GM10248 (cell line): ENCODE results near the gene ACOX1.

Source experiments
- CTCF ChIA-PET: fragments of 300-600 bp; sonication (Branson Sonifier 250); formaldehyde crosslinking; extraction: SDS; loops from one replicate; lab custom pipeline; 2021; ENCODE audit warnings: antibody characterized with exemption; lab: Yijun Ruan, JAX
- POLR2A ChIA-PET: fragments of 350-650 bp; sonication (Branson Sonifier 250); formaldehyde crosslinking; extraction: SDS; loops from one replicate; lab custom pipeline; 2020; ENCODE audit warnings: antibody characterized with exemption; lab: Yijun Ruan, JAX
- DNase-seq: peaks from one replicate; pipeline ENCODE4 v3.0.0; 2012; ENCODE audit errors: extremely low spot score
- TF ChIP-seq, protein P1 (sequence below): IDR thresholded peaks from 2 replicates; pipeline ENCODE4 v1.5.1; 2012; ENCODE audit warnings: mild to moderate bottlenecking, low read depth; ENCODE audit errors: extremely low read depth, missing control alignments, control extremely low read depth

ACOX1 gene

DNA sequence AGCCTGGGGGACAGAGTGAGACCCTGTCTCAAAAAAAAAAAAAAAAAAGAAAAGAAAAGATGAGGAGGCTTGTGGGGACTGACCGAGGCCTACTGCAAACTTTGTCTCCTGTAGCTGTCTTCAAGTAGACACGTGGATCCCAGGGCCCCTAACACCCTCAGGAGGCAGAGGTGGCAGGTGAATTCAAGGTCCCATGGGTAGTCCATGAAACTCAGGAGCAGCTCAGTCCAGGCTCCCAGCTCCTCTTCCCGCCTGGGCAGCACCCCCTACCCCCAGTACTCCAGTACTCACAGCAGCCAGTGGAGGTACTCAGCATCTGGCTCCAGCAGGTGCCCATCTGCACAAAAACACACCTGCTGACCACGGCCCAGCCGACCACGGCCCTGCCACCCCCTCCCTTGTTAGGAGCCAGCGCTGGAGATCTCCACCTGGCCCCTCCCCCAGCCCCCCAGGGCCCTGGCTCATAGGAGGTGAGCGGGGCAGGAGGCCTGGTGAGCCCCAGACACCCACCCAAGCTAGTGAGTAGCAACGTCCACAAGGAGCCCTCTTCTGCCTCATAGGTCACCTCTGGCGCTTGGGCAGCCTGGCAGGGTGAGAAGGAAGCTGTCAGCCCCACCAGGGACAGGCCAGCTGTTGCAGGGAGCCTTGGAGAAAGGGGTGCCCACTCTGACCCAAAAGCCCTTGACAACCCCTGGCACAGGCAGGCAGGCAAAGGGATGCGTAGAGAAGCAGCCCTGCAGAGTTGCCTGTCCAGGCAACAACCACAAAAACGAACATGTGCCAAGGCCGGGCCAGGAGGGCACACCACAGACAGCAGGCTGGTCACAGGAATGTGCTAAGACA is 78.1 kb downstream of the ACOX1 start:
- TF ChIP-seq, protein P1, sequence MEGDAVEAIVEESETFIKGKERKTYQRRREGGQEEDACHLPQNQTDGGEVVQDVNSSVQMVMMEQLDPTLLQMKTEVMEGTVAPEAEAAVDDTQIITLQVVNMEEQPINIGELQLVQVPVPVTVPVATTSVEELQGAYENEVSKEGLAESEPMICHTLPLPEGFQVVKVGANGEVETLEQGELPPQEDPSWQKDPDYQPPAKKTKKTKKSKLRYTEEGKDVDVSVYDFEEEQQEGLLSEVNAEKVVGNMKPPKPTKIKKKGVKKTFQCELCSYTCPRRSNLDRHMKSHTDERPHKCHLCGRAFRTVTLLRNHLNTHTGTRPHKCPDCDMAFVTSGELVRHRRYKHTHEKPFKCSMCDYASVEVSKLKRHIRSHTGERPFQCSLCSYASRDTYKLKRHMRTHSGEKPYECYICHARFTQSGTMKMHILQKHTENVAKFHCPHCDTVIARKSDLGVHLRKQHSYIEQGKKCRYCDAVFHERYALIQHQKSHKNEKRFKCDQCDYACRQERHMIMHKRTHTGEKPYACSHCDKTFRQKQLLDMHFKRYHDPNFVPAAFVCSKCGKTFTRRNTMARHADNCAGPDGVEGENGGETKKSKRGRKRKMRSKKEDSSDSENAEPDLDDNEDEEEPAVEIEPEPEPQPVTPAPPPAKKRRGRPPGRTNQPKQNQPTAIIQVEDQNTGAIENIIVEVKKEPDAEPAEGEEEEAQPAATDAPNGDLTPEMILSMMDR = no peak
- DNase-seq = no peak
- POLR2A ChIA-PET = no interaction called here
- CTCF ChIA-PET = interaction anchor here (1.2 kb wide), 1 partner anchor 113 kb away, joined by 4 read pairs; no protein-coding TSS in a partner anchor

DNA sequence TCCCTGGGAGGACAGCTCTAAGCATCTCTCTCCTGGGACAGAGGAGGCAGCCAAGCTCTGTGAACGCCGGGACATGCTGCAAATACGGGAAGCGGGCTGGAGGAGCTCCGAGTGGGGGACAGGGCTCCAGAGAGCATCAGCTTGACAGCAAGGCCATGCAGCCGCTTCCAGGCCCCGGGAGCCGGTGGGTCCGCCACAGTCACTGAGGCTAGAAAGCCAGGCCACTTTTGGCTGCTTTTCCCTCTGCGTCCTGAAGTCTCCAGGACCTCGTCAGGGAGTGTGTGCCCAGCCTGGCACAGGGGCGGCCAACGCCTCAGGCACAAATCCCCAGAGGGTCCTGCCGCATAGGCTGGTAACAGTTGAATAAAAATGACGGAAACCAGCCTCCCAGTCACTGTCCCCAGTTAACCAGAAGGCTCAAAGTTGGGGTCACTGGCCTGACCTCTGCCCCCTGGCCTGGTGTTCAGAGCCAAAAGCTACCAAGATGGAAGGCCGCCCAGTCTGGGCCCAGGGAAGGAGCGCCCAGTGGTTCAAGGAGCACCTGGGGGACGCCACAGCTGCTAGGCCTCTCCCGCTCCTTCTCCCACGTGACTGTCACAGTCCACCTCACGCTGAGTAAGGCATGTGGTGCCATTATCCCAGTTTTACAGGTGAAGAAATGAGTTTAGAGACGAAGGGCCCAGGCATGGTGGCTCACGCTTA is 79.0 kb downstream of the ACOX1 start:
- CTCF ChIA-PET = interaction anchor here (0.7 to 1.8 kb wide), 5 partner anchors 10 to 147 kb away, joined by 3 to 8 read pairs (median 4); no protein-coding TSS in a partner anchor
- POLR2A ChIA-PET = no interaction called here
- no peak for DNase-seq
- TF ChIP-seq, protein P1 = no peak

DNA sequence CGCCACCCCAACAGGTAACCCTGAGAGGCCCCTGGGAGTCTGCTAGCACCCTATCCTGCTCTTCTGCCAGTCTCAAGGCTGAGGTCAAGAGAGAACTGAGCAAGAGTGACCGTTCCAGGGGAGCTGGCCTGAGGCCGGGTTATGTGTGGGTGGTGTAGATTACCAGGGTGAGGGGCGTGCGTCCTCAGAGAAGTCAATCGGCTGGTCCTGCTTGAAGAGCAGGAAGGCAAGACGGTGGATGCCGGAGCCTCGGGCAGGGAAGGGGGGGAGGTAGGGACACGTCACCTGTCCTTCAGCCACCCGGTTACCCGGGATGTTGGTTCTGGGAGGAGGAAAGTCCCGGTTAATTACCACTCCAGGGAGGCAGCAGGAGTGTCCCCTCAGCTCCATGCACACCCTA is 79.6 kb downstream of the ACOX1 start:
- POLR2A ChIA-PET = interaction anchor here (1.1 kb wide), 1 partner anchor 772 kb away, joined by 3 read pairs; no protein-coding TSS in a partner anchor

DNA sequence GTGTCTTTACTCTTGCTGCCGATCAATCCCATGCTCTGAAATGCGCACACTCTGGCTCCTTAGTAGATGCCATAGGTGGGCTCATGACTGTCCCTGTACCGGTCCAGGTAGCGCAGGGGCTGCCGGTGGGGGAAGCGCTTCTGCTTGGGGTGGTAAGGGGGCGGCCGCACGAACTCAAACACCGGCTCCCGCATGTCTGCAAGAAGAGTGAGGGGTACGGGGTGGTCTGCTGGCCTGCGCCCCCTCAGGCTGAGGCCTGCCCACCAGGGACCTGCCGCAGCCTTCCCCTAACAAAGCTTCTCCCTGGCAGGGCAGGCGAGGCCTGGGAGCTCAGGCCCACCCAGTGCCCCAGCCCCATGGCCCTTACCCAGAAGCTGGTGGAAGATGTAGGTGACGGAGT is 80.2 kb downstream of the ACOX1 start:
- TF ChIP-seq, protein P1 = no peak
- POLR2A ChIA-PET = interaction anchor here (1.1 kb wide), 1 partner anchor 773 kb away, joined by 3 read pairs; no protein-coding TSS in a partner anchor
- CTCF ChIA-PET = interaction anchor here (0.7 to 4.5 kb wide), 7 partner anchors 11 to 146 kb away, joined by 3 to 15 read pairs (median 5); partner anchors contain the start of gene WBP2
- no peak for DNase-seq

More for the DNA sequence above, 79.6 kb downstream of the ACOX1 start:
- no peak for DNase-seq
- TF ChIP-seq, protein P1 = no peak
- CTCF ChIA-PET = interaction anchor here (0.7 to 1.8 kb wide), 4 partner anchors 11 to 146 kb away, joined by 3 to 8 read pairs (median 5); no protein-coding TSS in a partner anchor

DNA sequence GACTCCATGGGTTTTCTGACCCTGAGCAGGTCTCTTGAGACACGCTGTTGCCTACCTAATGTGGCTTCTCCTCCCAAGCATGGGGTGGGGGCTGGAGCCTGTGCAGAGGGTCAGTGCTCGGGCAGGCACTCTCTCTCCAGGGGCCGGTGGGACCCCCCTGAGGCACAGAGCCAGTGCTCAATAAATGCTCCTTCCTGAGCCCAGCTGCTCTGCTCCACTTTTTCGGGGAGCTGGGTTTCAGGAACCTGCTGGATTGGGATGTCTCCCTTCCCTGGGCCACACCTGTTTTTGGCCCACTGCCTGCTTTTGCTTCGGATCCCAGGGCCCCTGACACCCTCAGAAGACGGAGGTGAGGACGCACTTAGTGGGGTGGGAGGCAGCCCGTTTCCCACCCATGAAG is 80.9 kb downstream of the ACOX1 start:
- ChIA-PET CTCF (interaction anchor here (0.8 to 4.5 kb wide), 7 partner anchors 19 to 133 kb away, joined by 3 to 15 read pairs (median 5); partner anchors contain the start of genes GALK1 and WBP2), POLR2A (interaction anchor here (1.0 to 1.2 kb wide), 3 partner anchors 15 to 774 kb away, joined by 3 to 4 read pairs (median 4); partner anchors contain the start of gene WBP2)

More for the DNA sequence above, 80.9 kb downstream of the ACOX1 start:
- DNase-seq = no peak
- TF ChIP-seq, protein P1 = no peak
